ENCODE measurements around the gene CTXND2.

- TF ChIP-seq CTCF (IDR thresholded peaks at IDR 0.05; ENCODE audit: low read depth, low read length, poor library complexity, severe bottlenecking) (no peak), EZH2phosphoT487 (IDR thresholded peaks at IDR 0.05; ENCODE audit: borderline replicate concordance, low read length) (no peak)
These were observed 57.9 kb downstream of the CTXND2 start for GRCh38 chr1:150944856-150945255.
